Left lung (tissue), 10 donors: ENCODE results near the gene DSCAML1. TPM values are rescaled to one million over a fixed set of nuclear protein-coding genes. Genes with fewer than 3 reads are reported as not detected.

Experiments used
- ATAC-seq: fragments of 200-7000 bp; cut with Tn5 transposase; one replicate; pipeline ENCODE4 v1.9.1; 2020; ENCODE audit warnings: moderate library complexity
- DNase-seq, 4 donors: peaks; one replicate each; pipeline ENCODE4 v3.0.0-alpha.2; 2013 to 2020
- H3K27ac ChIP-seq, 2 donors: fragments of 200-600 bp; sonication (generic) in 1 of 2; one replicate each; pipeline versions ENCODE4 v1.5.0 to v1.8.0; 2020 to 2021
- H3K27me3 ChIP-seq, 2 donors: fragments of 200-600 bp; sonication (generic) in 1 of 2; one replicate each; pipeline versions ENCODE4 v1.5.0 to v1.8.0; 2020 to 2021
- H3K36me3 ChIP-seq, 2 donors: fragments of 200-600 bp; sonication (generic) in 1 of 2; one replicate each; pipeline versions ENCODE4 v1.5.0 to v1.8.0; 2020 to 2021
- H3K4me1 ChIP-seq, 2 donors: fragments of 200-600 bp; one replicate each; pipeline ENCODE4 v1.8.0; 2021
- H3K4me3 ChIP-seq, 2 donors: fragments of 200-600 bp; sonication (generic) in 1 of 2; one replicate each; pipeline versions ENCODE4 v1.5.0 to v1.8.0; 2020 to 2021; ENCODE audit warnings: mild to moderate bottlenecking in 1 of 2
- H3K9me3 ChIP-seq, 2 donors: fragments of 200-600 bp; sonication (generic) in 1 of 2; one replicate each; pipeline versions ENCODE4 v1.5.0 to v1.8.0; 2020 to 2021
- CTCF ChIP-seq, 2 donors: fragments of 200-600 bp; sonication (generic) in 1 of 2; IDR thresholded peaks; one replicate each; pipeline versions ENCODE4 v1.5.0 to v1.8.0; 2021; ENCODE audit warnings: antibody characterized with exemption in 2 of 2
- intact Hi-C, 2 donors: fragments of 100-400 bp; cut with DNase I; formaldehyde crosslinking; loops; one replicate each; pipeline versions ENCODE4 v1.11.2 to v1.14.2; 2022
- polyA plus RNA-seq, 6 donors: library from polyadenylated mRNA; unstranded; fragments of 120-200 nt; gene quantifications; one replicate each; pipeline ENCODE4 v1.2.1, GENCODE V29; 2013; ENCODE audit not compliant: insufficient read length in 6 of 6
- total RNA-seq, 2 donors: library from RNA; stranded (reverse); fragmentation: NEBNext Ultra II Directional; extraction: Animal tissue kit (Norgen Biotek cat#: 25700); gene quantifications; one replicate each; pipeline ENCODE4 v1.2.1, GENCODE V29; 2021
- donor health status: DM: no; HTN: yes; CAD: no.
- donor health status: DM: no; HTN: no; CAD: no.

Gene DSCAML1
- total and polyA plus RNA-seq, 8 donors, result 0.35 to 1.8 (median 1.2) TPM

GRCh38 chr11:117440258-117440657 lies 356.8 kb downstream of the DSCAML1 start:
- DNase-seq, result no peak
- ATAC-seq, result no peak

GRCh38 chr11:117439256-117439655 lies 357.8 kb downstream of the DSCAML1 start:
- Histone ChIP-seq H3K4me3 (no peak overlapping the region), H3K36me3 (no peaks in the 10 kb centered on the region), H3K4me1 (peaks cover 0 to 2% of the 10 kb centered on the region in 2 donors), H3K9me3 (no peaks in the 10 kb centered on the region), H3K27ac (no peak overlapping the region), H3K27me3 (peaks cover 9 to 17% of the 10 kb centered on the region in 2 donors)
- TF ChIP-seq CTCF (IDR thresholded peaks at IDR 0.05), result no peak
- ATAC-seq, result no peak
- DNase-seq, result no peak
- intact Hi-C loops, result no loop called here

More at GRCh38 chr11:117440258-117440657, 356.8 kb downstream of the DSCAML1 start:
- TF ChIP-seq CTCF (IDR thresholded peaks at IDR 0.05), result no peak
- no peak overlapping the region for H3K27ac ChIP-seq
- no peaks in the 10 kb centered on the region for H3K9me3 ChIP-seq
- peaks cover 11 to 27% of the 10 kb centered on the region in 2 donors for H3K27me3 ChIP-seq
- intact Hi-C loops, result no loop called here
- no peaks in the 10 kb centered on the region for H3K36me3 ChIP-seq
- H3K4me3 ChIP-seq, result no peak overlapping the region
- H3K4me1 ChIP-seq, result peaks cover 0 to 3% of the 10 kb centered on the region in 2 donors

- intact Hi-C loops, result no loop called here
- Histone ChIP-seq H3K9me3 (no peaks in the 10 kb centered on the region), H3K27me3 (peaks cover 2 to 9% of the 10 kb centered on the region in 2 donors), H3K27ac (no peak overlapping the region), H3K4me3 (no peak overlapping the region), H3K4me1 (no peaks in the 10 kb centered on the region), H3K36me3 (no peaks in the 10 kb centered on the region)
- TF ChIP-seq CTCF (IDR thresholded peaks at IDR 0.05), result no peak
- DNase-seq (no peak), ATAC-seq (no peak)
These were observed 358.5 kb downstream of the DSCAML1 start for GRCh38 chr11:117438371-117439000.

- ATAC-seq, result no peak
- DNase-seq, result no peak
- no peak overlapping the region for H3K27ac ChIP-seq
- H3K27me3 ChIP-seq, result peaks cover 0 to 2% of the 10 kb centered on the region in 2 donors
- H3K4me3 ChIP-seq, result no peak overlapping the region
- H3K4me1 ChIP-seq, result no peaks in the 10 kb centered on the region
- no peak for TF ChIP-seq CTCF (IDR thresholded peaks at IDR 0.05)
- intact Hi-C loops, result no loop called here
- H3K36me3 ChIP-seq, result no peaks in the 10 kb centered on the region
- no peaks in the 10 kb centered on the region for H3K9me3 ChIP-seq
These were observed 359.3 kb downstream of the DSCAML1 start for GRCh38 chr11:117437791-117438130.

- no peak for ATAC-seq
- no peak overlapping the region for H3K27ac ChIP-seq
- no peak overlapping the region for H3K4me3 ChIP-seq
- no peak for DNase-seq
- no peak for TF ChIP-seq CTCF (IDR thresholded peaks at IDR 0.05)
- no peaks in the 10 kb centered on the region for H3K27me3 ChIP-seq
- H3K36me3 ChIP-seq, result no peaks in the 10 kb centered on the region
- intact Hi-C loops, result no loop called here
- no peaks in the 10 kb centered on the region for H3K9me3 ChIP-seq
- H3K4me1 ChIP-seq, result no peaks in the 10 kb centered on the region
These were observed 359.8 kb downstream of the DSCAML1 start for GRCh38 chr11:117437041-117437790.
